H9 (cell line): ENCODE results near the gene RNASET2. TPM values are rescaled to one million over a fixed set of nuclear protein-coding genes. Genes with fewer than 3 reads are reported as not detected.

Experiments
- DNase-seq: peaks from one replicate; pipeline ENCODE4 v3.0.0-alpha.2; 2017
- H2AFZ ChIP-seq: one replicate; pipeline ENCODE4 v1.6.1; 2013; ENCODE audit warnings: mild to moderate bottlenecking, low read length, control low read depth, moderate library complexity
- H2AK5ac ChIP-seq: 2 replicates; pipeline ENCODE4 v1.6.1; 2013; ENCODE audit warnings: low read length, control low read depth, mixed read lengths; ENCODE audit not compliant: insufficient read length
- H2BK120ac ChIP-seq: one replicate; pipeline ENCODE4 v1.6.1; 2013; ENCODE audit warnings: low read depth, mild to moderate bottlenecking, low read length, control low read depth, inconsistent platforms; ENCODE audit not compliant: poor library complexity, severe bottlenecking
- H2BK12ac ChIP-seq: 2 replicates; pipeline ENCODE4 v1.6.1; 2013; ENCODE audit warnings: low read length, control low read depth, mixed read lengths, low read depth; ENCODE audit not compliant: insufficient read length
- H2BK15ac ChIP-seq: 2 replicates; pipeline ENCODE4 v1.6.1; 2013; ENCODE audit warnings: low read depth, low read length, control low read depth
- H2BK20ac ChIP-seq: one replicate; pipeline ENCODE4 v1.6.1; 2013; ENCODE audit warnings: low read depth, mild to moderate bottlenecking, low read length, control low read depth, inconsistent platforms; ENCODE audit not compliant: poor library complexity, severe bottlenecking
- H2BK5ac ChIP-seq: 2 replicates; pipeline ENCODE4 v1.6.1; 2013; ENCODE audit warnings: low read length, control low read depth, mixed read lengths; ENCODE audit not compliant: insufficient read length
- H3K14ac ChIP-seq: 2 replicates; pipeline ENCODE4 v1.6.1; 2013; ENCODE audit warnings: low read length, control low read depth; ENCODE audit not compliant: insufficient read depth
- H3K18ac ChIP-seq: 2 replicates; pipeline ENCODE4 v1.6.1; 2013; ENCODE audit warnings: low read depth, mild to moderate bottlenecking, mixed read lengths, low read length, control low read depth; ENCODE audit not compliant: insufficient read length
- H3K23ac ChIP-seq: 2 replicates; pipeline ENCODE4 v1.6.1; 2013; ENCODE audit warnings: low read length, control low read depth, mixed read lengths, low read depth; ENCODE audit not compliant: insufficient read length
- H3K23me2 ChIP-seq: 2 replicates; pipeline ENCODE4 v1.6.1; 2013; ENCODE audit warnings: low read depth, mild to moderate bottlenecking, mixed read lengths, low read length, control low read depth; ENCODE audit not compliant: insufficient read length, poor library complexity, severe bottlenecking
- H3K27ac ChIP-seq: 2 replicates; pipeline ENCODE4 v1.5.1; 2013; ENCODE audit warnings: low read length, control low read depth, mixed read lengths, low read depth; ENCODE audit not compliant: insufficient read length
- H3K27me3 ChIP-seq: 2 replicates; pipeline ENCODE4 v1.6.1; 2013; ENCODE audit warnings: low read length, control low read depth, inconsistent platforms; ENCODE audit not compliant: insufficient read depth
- H3K4ac ChIP-seq: 2 replicates; pipeline ENCODE4 v1.6.1; 2013; ENCODE audit warnings: low read depth, mild to moderate bottlenecking, control low read depth, inconsistent platforms, low read length, moderate library complexity
- H3K4me1 ChIP-seq: 2 replicates; pipeline ENCODE4 v1.6.1; 2013; ENCODE audit warnings: low read length, control low read depth, inconsistent platforms; ENCODE audit not compliant: insufficient read depth
- H3K4me2 ChIP-seq: 2 replicates; pipeline ENCODE4 v1.6.1; 2013; ENCODE audit warnings: low read length, control low read depth, mixed read lengths; ENCODE audit not compliant: insufficient read length, insufficient read depth
- H3K56ac ChIP-seq: 2 replicates; pipeline ENCODE4 v1.6.1; 2013; ENCODE audit warnings: low read depth, mild to moderate bottlenecking, mixed read lengths, low read length, control low read depth; ENCODE audit not compliant: insufficient read length
- H3K79me1 ChIP-seq: 2 replicates; pipeline ENCODE4 v1.6.1; 2013; ENCODE audit warnings: low read depth, mild to moderate bottlenecking, moderate library complexity, low read length, control low read depth, inconsistent platforms; ENCODE audit not compliant: insufficient read depth, poor library complexity, severe bottlenecking
- H3K79me2 ChIP-seq: 2 replicates; pipeline ENCODE4 v1.6.1; 2013; ENCODE audit warnings: low read length, control low read depth, inconsistent platforms; ENCODE audit not compliant: insufficient read depth
- H3K9ac ChIP-seq: 2 replicates; pipeline ENCODE4 v1.6.1; 2013; ENCODE audit warnings: low read length, control low read depth, mixed read lengths; ENCODE audit not compliant: insufficient read length; ENCODE audit errors: extremely low read depth
- H3K9me3 ChIP-seq: one replicate; pipeline ENCODE4 v1.6.1; 2013; ENCODE audit warnings: low read depth, low read length, inconsistent platforms; ENCODE audit not compliant: control insufficient read depth
- H3T11ph ChIP-seq: one replicate; pipeline ENCODE4 v1.6.1; 2013; ENCODE audit warnings: mild to moderate bottlenecking, low read length, control low read depth, inconsistent platforms
- H4K20me1 ChIP-seq: one replicate; pipeline ENCODE4 v1.6.1; 2013; ENCODE audit not compliant: control insufficient read depth, insufficient read length, insufficient read depth
- H4K5ac ChIP-seq: 2 replicates; pipeline ENCODE4 v1.6.1; 2013; ENCODE audit warnings: low read depth, mild to moderate bottlenecking, mixed read lengths, low read length, control low read depth; ENCODE audit not compliant: insufficient read length
- H4K8ac ChIP-seq: replicated peaks from 2 replicates; pipeline ENCODE4 v1.6.1; 2013; ENCODE audit warnings: low read length, control low read depth, mixed read lengths, low read depth; ENCODE audit not compliant: insufficient read length
- H4K91ac ChIP-seq: 2 replicates; pipeline ENCODE4 v1.6.1; 2013; ENCODE audit warnings: low read depth, mild to moderate bottlenecking, moderate library complexity, mixed read lengths, low read length, control low read depth; ENCODE audit not compliant: insufficient read length
- H3K27ac Mint-ChIP-seq, 3 experiments: 2 replicates in 2 of 3; 3 replicates in 1 of 3; pipeline ENCODE4 v1.8.0; 2020 to 2021; ENCODE audit warnings: mixed read lengths in 3 of 3, mild to moderate bottlenecking in 1 of 3, moderate library complexity in 1 of 3
- H3K27me3 Mint-ChIP-seq: 2 replicates; pipeline ENCODE4 v1.8.0; 2021; ENCODE audit warnings: low read depth, mild to moderate bottlenecking, moderate library complexity, mixed read lengths
- H3K36me3 Mint-ChIP-seq, 3 experiments: 2 replicates in 2 of 3; 3 replicates in 1 of 3; pipeline ENCODE4 v1.8.0; 2020 to 2021; ENCODE audit warnings: low read depth in 3 of 3, mixed read lengths in 3 of 3; ENCODE audit not compliant: insufficient read depth in 1 of 3
- H3K4me1 Mint-ChIP-seq, 2 experiments: 2 replicates each; pipeline ENCODE4 v1.8.0; 2020; ENCODE audit warnings: mixed read lengths in 2 of 2
- H3K4me3 Mint-ChIP-seq, 2 experiments: 2 replicates in 1 of 2; 3 replicates in 1 of 2; pipeline ENCODE4 v1.8.0; 2020 to 2021; ENCODE audit warnings: mild to moderate bottlenecking in 2 of 2, mixed read lengths in 2 of 2, moderate library complexity in 1 of 2
- H3K9me3 Mint-ChIP-seq, 2 experiments: 2 replicates in 1 of 2; 3 replicates in 1 of 2; pipeline ENCODE4 v1.8.0; 2020; ENCODE audit warnings: mild to moderate bottlenecking in 2 of 2, mixed read lengths in 2 of 2, moderate library complexity in 1 of 2
- WGBS: extraction: QIAGEN DNeasy Blood & Tissue Kit; methylation state at CpG from one replicate; pipeline ENCODE4 v1.1.7; 2013; ENCODE audit warnings: missing lambda C conversion rate, low lambda C conversion rate, mixed read lengths; ENCODE audit not compliant: insufficient read length; ENCODE audit errors: extremely low coverage; 5-methylcytosine and 5-hydroxymethylcytosine counted together
- total RNA-seq: library from RNA; stranded (reverse); gene quantifications from 2 replicates; pipeline ENCODE4 v1.2.1, GENCODE V29; 2021
- TF ChIP-seq, protein P1 (sequence below): fragments of 200-600 bp; sonication (generic); conservative IDR thresholded peaks from 3 replicates; pipeline ENCODE4 v1.8.0; 2021; ENCODE audit warnings: antibody characterized with exemption, mild to moderate bottlenecking

Gene RNASET2
- total RNA-seq, 1 experiment from 2014 or later: 28.2 TPM

DNA sequence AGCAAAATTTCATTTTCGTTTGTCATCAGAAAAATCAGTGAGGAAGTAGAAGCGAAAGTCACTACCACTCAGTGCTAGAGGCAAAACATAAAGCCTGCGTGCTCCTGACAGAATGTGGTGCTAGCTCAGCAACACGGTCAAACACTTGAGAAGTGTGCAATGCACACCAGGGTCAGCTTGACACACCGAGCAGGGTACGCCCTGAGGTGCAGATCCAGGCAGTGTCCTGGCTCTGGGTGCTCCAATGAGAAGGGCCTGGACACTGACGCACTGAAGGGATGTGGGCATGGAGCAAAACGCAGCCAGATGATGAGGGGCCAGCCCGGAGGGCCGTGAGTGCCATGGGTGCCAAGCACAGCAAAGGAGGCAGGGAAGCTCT lies 5.9 kb downstream of the RNASET2 start:
- H3K4me2 ChIP-seq: no peak overlapping the region
- WGBS: no CpG with 5 or more reads among the region's 10 CpGs
- H3K27me3 Mint-ChIP-seq: peaks cover 7% of the 10 kb centered on the region

More for the DNA sequence above, 5.9 kb downstream of the RNASET2 start:
- peaks cover 22 to 37% (median 23%) of the 10 kb centered on the region in 3 experiments for H3K36me3 Mint-ChIP-seq
- Histone ChIP-seq H3K9ac (no peak overlapping the region), H3K79me1 (no peaks in the 10 kb centered on the region), H2BK20ac (no peak overlapping the region), H3K23ac (no peak overlapping the region), H2BK5ac (no peak overlapping the region), H3K79me2 (no peaks in the 10 kb centered on the region), H4K20me1 (peaks cover 3% of the 10 kb centered on the region), H4K91ac (no peak overlapping the region), H2BK12ac (no peak overlapping the region), H2BK15ac (no peak overlapping the region), H3K27me3 (no peaks in the 10 kb centered on the region), H3K9me3 (no peaks in the 10 kb centered on the region), H2BK120ac (no peak overlapping the region), H3K4me1 (no peaks in the 10 kb centered on the region; the same call in 1 of the 2 replicates), H3K56ac (no peak overlapping the region), H3K18ac (no peak overlapping the region), H3T11ph (no peak overlapping the region), H2AFZ (no peak overlapping the region), H3K14ac (no peak overlapping the region), H4K5ac (no peak overlapping the region), H3K23me2 (peaks cover under 1% of the 10 kb centered on the region), H2AK5ac (no peak overlapping the region), H3K4ac (no peak overlapping the region), H4K8ac (no peak overlapping the region), H3K27ac (no peak overlapping the region)
- no peak for DNase-seq
- H3K4me1 Mint-ChIP-seq: peaks cover 18 to 23% of the 10 kb centered on the region in 2 experiments
- TF ChIP-seq, protein P1, sequence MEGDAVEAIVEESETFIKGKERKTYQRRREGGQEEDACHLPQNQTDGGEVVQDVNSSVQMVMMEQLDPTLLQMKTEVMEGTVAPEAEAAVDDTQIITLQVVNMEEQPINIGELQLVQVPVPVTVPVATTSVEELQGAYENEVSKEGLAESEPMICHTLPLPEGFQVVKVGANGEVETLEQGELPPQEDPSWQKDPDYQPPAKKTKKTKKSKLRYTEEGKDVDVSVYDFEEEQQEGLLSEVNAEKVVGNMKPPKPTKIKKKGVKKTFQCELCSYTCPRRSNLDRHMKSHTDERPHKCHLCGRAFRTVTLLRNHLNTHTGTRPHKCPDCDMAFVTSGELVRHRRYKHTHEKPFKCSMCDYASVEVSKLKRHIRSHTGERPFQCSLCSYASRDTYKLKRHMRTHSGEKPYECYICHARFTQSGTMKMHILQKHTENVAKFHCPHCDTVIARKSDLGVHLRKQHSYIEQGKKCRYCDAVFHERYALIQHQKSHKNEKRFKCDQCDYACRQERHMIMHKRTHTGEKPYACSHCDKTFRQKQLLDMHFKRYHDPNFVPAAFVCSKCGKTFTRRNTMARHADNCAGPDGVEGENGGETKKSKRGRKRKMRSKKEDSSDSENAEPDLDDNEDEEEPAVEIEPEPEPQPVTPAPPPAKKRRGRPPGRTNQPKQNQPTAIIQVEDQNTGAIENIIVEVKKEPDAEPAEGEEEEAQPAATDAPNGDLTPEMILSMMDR: no peak
- H3K9me3 Mint-ChIP-seq: peaks cover 0 to 12% of the 10 kb centered on the region in 2 experiments; a peak in 2 of 5 replicates
- no peak overlapping the region; a peak in 1 of 5 replicates for H3K4me3 Mint-ChIP-seq
- H3K27ac Mint-ChIP-seq: peak overlapping the region in 1 of 3 experiments; percentile 92; a peak in 1 of 7 replicates
